ENCODE measurements around the gene BCAP31.
"Not testable (repeated sequence)": the region's sequence is repeated elsewhere in the genome, so short reads cannot be mapped to it uniquely, and the experiment has no call there.

BCAP31 gene

DNA sequence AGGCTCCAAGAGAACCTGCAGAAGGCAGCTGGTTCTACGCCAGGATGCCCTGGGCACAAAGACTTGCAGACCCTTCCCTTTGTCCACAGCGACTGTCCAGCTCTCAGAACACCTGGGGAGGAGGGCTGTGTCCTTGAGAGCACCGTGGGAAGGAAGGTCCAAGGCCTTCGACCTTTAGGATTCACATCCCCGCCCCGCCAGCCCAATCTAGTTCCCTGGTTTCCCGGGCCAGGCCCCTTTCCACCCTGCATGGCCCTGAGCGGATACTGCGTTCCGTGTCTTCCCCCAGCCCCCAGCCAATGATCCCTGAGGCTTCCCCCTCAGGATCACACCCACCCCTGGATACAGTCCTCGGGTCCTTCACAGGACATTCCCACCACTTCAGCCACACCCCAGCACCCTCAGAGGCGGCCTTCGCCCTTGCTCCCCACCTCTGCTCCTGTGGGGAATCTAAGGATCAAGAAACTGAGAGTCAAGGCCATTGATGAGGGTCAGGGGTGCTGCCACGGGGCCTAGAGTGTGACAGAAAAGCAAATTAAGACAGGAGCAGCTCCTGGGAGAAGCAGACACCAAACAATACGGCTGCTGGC lies 9.6 kb upstream of the BCAP31 start:
- no peak for DNase-seq

DNA sequence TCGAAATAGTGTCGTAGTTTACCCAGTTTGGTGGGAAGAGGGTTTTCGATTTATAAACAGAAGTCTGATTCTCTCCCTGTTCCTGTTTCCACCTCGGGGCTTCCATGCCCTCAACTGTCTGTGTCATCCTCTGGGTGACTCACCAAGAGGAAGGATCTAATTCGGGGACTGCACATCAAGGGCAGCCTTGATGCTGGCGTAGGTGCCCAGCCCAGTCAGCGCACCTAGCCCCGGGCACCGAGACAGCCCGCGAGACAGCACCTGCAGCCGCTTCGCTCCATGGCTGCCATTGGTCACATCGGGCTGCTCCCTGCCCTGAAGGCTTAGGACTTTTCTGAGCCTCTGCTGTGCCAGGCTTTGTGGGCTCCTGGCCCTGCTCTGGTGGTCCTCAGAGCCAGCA lies 8.2 kb upstream of the BCAP31 start:
- no peak for DNase-seq

DNA sequence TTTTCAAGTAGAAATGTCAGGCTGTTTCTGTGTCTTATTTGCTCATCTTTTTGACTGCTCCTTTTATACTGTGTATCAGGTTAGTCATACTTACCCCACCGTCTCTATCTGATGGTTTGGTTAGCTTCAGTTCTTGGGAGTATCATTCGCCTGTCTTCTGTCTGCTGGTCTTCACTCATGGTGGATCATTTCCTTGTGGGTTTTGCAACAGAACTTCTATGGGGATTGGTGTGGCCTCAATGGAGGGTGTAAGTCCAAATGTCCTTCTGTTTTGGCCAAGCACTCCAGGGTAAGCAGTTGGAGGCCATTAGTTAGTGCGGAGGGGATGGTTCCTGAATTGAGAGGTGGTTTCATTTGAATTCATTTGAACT lies 7.6 kb upstream of the BCAP31 start:
- DNase-seq = no peak

DNA sequence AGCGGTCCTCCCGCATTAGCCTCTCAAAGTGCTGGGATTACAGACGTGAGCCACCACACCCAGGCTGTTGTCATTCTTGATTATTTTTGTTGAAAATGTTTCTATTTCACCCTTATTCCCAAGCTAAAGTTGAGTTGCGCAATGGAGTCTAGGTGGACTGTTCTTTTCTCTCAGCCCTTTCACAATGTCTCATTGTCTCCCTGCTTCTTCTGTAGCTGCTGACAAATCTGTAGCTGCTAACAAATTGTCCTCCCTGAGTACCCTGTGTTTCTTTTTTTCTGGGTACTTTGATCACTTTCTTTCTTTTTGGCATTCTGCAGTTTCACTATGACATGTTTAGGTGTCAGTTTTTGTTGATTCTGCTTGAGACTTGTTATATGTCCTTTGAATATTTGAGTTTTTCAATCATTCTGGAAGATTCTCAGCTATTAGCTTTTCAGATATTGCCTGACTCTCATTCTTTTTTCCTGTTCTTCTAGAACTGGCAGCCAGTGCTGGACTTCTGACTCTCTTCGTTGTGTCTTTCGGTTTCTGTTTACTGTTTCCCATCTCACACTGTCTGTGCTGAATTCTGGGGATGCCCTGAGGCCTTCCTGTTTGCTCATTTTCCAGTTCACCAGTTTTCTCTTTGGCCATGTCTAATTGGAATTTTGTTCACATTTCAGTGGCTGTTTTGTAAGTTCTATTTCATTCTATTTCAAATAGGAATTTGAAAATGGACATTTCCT lies 7.1 kb upstream of the BCAP31 start:
- DNase-seq = no peak

DNA sequence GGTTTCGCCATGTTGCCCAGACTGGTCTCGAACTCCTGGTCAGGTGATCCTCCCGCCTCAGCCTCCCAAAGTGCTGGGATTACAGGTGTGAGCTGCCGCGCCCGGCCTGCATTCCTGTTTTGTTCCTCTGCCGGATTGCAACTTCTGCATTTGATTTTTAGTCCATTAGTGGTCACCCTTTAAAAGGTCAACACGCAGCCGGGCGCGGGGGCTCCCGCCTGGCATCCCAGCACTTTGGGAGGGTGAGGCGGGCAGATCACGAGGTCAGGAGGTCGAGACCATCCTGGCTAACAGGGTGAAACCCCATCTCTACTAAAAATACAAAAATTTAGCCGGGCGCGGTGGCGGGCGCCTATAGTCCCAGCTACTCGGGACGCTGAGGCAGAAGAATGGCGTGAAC lies 5.9 kb upstream of the BCAP31 start:
- DNase-seq = not testable (repeated sequence)

DNA sequence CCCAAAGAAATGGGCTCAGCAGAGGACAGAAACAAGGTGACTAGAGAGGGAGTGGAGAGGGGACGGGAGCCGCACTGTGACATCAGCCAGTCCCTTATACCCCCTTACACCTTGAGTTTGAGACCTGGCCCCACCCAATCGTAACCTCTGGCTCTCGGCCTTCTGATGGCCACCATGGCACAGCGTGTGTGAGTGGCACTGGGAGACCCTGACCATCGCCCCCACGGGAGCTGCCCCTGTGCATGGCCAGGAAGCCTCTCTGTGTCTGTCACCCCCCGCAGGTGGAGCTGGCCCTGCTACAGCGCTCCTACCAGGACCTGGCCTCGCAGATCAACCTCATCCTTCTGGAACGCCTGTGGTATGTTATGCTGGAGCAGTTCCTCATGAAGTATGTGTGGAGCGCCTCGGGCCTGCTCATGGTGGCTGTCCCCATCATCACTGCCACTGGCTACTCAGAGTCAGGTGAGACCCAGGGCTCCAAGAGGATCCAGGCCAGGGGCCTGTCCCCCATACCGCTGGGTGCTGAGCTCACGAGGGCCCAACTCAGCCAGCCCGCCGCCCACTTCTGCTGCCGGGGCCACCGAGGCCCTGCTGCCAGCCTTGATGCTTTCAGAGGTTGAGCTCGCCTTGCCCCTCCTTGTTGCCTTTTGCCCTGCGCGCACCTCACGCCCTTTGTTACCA lies 4.9 kb upstream of the BCAP31 start:
- DNase-seq = no peak

DNA sequence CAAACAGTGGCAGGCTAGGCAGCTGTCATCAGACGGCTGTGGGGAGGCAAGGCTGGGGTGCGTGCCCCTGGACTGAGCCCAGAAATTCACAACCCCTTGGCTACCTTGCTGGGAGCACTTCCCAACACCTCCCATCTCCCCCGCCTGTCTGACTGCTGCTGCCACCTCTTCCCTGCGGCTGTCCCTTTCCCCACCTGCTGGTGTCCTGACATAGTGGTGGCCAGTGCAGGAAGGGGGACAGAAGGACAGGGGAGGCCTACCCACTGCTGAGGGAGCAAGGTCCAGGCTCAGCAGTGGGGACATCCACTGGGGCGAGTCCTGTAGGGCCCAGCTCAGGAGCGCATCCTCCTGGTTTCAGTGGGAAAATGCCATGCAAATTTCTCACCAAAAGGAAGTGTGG lies 3.9 kb upstream of the BCAP31 start:
- DNase-seq = no peak

DNA sequence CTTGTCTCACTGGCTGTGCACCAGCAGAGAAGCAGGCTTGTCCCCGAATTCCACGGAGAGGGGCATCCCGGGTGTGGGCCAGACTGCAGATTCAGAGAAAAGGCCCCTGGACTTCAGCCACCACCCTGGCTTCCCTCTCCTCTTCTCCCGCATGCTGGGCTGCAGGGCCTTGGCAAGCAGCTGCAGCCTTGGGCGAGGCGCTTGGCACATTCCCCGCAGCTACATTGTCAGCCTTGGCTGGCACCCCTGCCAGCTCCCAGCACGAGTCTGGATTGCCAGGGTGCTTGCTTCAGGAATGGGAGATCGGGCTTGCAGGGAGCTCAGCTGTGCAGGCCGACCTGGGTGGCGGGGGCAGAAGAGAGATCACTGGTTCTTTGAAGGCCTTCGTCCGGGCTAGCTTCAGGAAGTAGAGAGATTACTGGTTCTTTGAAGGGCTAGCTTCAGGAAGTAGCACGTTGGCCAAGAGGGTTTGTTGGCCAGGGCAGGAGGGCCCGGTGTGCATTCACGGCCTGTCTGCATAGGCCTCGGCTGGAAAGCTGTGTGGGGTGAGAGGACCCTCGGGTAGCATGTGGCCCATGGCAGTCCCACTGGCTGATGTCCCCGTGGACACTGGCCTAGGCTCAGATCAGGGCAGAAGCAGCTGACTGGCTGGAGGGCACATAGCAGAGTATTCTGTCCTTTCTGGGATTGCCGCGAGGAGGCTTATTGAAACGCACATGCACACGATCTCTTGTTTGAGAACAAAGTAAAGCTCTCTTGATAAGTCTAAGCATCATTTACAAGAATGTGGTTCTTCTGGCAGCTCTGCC lies 3.1 kb upstream of the BCAP31 start:
- DNase-seq = no peak

DNA sequence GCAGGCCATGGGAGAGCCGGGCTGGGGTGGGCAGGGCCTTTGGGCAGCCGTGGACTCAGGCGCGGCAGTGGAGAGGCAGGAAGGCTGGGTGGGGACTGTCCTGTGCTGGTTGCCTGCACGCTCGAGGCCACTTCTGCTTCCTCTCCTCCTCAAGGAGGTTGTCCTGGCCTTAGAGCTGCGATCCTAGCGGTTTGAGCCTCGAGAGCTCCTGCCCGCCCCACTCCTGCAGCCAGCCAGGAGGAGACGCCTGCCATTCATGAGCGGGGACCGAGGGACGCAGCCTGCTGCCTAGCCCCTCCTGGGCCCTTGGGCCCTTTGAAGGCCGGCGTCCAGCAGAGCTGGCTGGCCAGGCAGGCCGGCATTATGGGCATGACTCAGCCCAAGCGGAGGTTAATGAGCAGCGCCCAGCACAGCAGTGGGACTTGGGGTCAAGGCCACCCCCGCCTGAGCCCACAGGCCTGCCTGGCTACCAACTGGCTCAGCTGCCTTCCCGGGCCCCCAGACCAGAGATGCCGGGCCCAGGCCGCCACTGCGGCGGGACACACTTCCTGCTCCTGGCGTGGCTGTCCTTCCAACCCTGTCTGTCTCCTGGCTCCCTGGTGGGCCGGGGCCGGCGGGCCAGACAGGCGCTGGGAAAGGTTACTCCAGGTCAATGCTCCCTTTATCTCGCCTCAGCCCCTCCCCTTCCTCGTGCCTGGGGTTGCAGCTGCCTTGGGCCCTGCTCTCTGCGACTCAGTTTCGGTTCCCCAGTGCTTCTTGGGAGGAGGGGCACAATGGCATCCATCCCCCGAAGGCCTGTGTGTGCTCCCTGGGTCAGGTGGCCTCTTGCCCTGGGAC lies 2.3 kb upstream of the BCAP31 start:
- no peak for DNase-seq

DNA sequence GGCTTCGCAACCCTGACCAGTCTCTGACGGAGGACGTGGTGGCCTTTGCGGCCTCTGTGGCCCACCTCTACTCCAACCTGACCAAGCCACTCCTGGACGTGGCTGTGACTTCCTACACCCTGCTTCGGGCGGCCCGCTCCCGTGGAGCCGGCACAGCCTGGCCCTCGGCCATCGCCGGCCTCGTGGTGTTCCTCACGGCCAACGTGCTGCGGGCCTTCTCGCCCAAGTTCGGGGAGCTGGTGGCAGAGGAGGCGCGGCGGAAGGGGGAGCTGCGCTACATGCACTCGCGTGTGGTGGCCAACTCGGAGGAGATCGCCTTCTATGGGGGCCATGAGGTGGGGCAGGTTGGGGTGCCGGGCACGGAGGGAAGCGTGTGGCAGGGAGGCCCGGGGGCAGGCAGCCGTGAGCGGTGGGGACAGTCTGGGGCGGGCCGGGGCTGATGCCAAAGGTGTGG lies 1.7 kb upstream of the BCAP31 start:
- no peak for DNase-seq

DNA sequence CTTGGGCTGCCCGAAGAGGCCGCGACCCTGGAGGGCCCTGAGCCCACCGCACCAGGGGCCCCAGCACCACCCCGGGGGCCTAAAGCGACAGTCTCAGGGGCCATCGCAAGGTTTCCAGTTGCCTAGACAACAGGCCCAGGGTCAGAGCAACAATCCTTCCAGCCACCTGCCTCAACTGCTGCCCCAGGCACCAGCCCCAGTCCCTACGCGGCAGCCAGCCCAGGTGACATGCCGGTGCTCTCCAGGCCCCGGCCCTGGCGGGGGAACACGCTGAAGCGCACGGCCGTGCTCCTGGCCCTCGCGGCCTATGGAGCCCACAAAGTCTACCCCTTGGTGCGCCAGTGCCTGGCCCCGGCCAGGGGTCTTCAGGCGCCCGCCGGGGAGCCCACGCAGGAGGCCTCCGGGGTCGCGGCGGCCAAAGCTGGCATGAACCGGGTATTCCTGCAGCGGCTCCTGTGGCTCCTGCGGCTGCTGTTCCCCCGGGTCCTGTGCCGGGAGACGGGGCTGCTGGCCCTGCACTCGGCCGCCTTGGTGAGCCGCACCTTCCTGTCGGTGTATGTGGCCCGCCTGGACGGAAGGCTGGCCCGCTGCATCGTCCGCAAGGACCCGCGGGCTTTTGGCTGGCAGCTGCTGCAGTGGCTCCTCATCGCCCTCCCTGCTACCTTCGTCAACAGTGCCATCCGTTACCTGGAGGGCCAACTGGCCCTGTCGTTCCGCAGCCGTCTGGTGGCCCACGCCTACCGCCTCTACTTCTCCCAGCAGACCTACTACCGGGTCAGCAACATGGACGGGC lies 1.0 kb upstream of the BCAP31 start:
- no peak for DNase-seq

DNA sequence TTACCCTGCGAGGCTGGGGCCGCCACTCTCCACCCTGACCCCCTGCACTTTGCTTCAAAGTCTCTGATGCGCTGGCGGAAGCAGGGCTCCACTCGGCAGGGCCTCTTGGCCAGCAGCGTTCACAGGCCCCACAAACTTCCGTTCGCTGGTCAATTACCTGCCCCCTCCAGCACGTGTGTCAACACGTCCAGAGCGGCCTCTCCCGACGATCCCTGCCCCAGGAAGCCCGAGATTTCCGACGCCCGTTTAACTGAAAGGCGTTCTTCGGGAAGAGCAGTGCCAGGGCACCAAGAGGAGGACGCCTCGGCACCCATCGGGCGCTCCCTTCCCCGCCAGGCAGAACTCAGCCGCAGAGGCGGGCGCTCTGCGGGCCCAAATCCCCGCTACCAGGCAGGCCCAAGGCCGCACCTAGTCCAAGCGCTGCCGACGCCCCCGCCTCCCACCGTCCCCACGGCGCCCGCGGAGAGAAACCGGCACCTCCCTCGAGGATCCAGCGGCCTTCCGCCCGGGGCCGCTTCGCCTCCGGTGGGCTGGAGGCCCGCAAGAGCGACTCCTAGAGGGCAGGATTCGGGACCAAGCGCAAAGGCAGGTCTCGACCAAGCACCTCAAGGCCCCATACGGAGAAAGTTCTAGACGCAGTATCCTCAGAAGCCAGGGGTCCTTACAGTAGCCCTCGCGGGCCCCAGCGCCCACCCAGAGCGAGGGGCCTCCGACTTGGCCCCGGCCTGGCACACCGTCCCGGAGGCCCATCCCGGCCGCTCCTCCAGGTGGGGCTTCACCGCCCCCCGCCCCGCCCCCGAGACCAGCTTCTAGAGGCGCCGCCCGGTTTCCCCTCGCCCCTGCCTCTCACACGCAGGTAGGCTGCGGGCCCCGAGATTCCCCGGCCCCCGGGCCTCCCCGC lies 586 bp downstream of the BCAP31 start:
- peak; percentile 70 for DNase-seq

DNA sequence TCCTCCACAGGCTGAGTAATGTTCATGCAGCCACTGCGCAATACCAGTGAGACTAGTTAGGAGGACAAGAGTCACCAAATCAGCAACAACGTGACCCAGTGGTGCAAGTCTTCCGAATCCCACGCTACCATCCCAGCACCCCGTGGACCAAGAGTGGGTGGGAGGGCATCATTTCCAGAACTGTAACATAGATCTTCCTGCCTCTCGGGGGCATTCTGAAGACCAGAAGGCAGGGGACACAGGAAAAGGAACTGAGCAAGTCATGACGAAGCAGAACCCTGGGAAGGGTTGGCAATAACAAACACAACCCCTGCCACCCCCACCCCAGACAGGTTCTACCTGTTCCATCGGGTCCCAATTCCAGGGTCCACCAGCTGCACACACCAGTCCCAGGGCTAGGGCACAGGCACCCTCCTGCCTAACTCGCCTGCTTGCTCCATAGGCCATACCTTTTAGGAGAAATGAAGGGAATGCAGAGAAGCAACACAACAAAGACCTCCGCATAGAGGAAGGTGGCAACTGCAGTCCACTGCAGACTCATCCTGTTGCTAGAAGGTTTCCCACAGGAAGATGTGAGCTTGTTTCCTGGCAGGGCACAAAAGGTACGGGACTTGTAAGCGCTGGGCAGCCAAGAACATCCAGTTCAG lies 1.4 kb downstream of the BCAP31 start:
- no peak for DNase-seq

DNA sequence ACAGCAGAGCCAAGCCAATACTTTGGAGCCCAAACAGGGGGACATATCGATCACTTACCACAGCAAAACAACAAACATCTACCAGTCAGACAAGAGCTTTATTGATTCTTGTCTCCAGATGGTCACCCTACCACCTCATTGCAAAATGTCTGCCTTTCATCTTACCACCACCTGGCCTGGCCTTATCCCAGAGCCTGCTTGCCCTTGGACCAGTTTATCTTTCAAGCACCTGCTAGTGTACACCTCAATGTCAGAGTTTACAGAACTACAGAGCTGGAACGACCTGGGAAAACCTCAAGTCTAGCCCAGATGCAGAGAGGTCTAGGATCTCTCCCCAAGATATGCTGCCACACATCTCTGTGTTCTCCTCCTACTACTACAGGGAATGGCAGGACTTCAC lies 4.5 kb downstream of the BCAP31 start:
- no peak for DNase-seq

DNA sequence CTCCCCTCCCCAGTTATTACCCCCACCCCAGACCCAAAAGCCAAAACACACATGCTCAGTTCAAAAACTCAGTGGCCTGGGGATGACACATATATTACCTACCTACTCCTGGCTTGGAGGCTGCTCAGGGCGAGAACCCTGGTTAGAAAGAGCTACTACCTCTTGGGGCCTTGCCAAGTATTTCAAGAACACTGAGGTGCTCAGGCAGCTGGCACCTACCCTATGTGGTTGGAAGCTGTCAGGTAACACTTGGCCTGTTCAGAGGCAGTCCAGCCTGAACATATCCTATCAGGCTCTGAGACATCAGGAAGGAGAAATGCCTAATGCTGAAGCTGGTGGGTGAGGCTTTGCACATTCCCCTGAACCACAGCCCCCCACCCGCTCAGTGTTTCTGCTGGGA lies 4.9 kb downstream of the BCAP31 start:
- DNase-seq = no peak

DNA sequence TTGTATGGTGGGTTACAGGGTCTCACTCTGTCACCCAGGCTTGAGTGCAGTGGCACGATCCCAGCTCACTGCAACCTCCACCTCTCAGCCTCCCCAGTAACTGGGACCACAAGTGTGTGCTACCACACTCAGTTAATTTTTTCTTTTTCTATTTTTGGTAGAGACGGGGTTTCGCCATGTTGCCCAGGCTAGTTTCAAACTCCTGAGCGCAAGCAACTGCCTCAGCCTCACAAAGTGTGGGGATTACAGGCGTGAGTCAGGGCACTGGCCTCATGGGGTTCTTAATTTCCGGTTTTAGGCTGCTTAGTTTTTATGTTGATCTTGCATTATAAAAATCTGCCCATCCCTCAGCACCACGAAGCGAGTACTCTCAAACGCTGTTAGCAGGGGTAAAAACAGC lies 6.7 kb downstream of the BCAP31 start:
- no peak for DNase-seq

DNA sequence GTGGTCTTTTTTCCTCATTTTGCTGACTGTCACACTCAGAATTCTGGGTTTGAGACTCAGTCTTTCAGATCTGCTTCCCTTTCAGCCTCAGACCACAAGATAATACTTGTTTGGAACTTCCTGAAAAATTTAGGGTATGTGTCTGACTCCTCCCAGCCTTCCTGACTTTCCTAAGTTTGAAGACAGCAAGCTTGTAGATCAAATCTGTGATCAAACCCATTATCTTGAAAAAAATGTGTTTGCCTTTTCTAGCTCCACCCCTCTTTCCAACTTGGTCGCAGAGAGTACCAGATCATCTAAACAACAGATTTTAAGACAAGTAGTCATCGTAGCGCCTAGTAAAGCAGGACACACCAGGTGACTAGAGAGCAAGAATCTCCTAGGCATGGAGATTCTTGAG lies 9.9 kb downstream of the BCAP31 start:
- no peak for DNase-seq

DNA sequence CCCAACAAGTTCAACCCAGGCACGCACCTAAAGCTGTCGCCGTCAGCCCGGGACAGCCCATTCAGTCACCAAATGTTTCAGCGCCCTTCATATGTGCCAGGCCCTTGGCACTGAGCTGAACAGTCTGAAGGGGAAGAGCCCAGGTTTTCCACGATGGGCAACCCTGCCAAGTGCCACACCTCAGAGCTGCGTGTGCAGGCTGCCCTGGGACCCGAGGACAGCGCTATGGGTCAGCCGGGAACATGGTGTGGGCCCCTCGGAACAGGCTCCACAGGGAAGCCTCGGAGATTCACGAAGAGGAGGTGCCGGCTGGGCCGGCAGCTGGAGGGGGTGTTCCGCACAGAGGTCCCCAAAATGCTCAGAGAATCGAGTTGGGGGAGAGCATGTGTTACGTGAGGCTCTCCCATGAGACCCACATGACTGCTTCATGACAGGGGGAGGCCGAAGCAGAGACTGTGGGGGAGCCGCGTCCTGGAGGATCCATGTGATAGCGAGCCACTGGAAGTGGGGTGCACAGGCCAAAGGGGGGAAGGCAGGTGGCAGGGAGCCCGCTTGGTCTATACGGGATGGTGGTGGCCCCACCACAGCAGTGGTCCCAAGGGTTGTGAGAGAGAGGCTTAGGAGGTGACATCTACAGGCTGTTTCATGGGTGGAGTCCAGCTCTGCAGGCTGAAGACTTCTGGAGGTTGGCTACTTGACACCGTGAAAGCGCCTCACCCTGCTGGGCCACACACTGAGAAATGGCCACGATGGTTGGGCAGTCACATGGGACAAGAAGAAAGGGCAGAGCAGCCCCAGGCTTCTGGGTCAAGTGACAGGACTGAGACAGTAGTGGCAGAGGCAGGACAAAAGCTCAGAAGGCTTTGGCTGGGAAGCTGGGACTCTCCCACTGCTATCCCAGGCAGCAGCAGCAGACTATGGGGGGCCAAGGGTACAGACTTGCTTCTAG lies 14.2 kb downstream of the BCAP31 start:
- no peak for DNase-seq

DNA sequence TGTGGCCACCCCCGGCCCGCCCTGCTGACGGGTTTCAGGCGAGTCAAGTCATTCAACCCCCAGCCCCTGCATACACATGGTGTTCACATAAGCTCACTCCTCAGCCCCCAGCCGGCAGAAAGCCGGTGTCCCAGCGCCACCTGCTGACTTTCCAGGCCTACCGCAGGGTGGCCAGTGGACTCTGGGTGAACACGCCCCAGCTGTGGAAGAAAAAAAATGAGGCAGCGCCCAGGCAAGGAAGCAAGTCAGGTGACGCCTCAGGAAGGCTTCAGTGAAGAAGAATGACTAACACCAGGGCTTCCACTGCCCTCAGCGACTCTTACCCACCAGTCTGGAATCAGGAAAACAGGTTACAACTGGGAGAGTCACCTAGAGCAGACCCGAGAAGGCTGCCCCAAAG lies 15.8 kb downstream of the BCAP31 start:
- no peak for DNase-seq
